MM.1S (cell line): ENCODE data around the gene ELOA.

ENCODE experiments used
- DNase-seq: peaks from one replicate; pipeline ENCODE4 v3.0.0-alpha.2; 2015
- H2AFZ ChIP-seq: fragments of 300-600 bp; sonication (generic); 2 replicates; pipeline ENCODE4 v1.6.0; 2016; ENCODE audit warnings: antibody characterized with exemption, low read length
- H3F3A ChIP-seq: fragments of 300-600 bp; sonication (generic); 2 replicates; pipeline ENCODE4 v1.6.1; 2016; ENCODE audit warnings: mild to moderate bottlenecking, antibody characterized with exemption, low read length, moderate library complexity, mixed read lengths; ENCODE audit not compliant: insufficient read depth
- H3K27ac ChIP-seq: fragments of 300-600 bp; sonication (generic); 2 replicates; pipeline ENCODE4 v1.5.1; 2016; ENCODE audit warnings: mild to moderate bottlenecking, low read length
- H3K27me3 ChIP-seq: fragments of 300-600 bp; sonication (generic); replicated peaks from 2 replicates; pipeline ENCODE4 v1.6.0; 2016; ENCODE audit warnings: low read length; ENCODE audit not compliant: insufficient read depth
- H3K36me3 ChIP-seq: fragments of 300-600 bp; sonication (generic); replicated peaks from 2 replicates; pipeline ENCODE4 v1.6.1; 2016; ENCODE audit warnings: mild to moderate bottlenecking, low read length, mixed read lengths; ENCODE audit not compliant: insufficient read depth
- H3K4me1 ChIP-seq: fragments of 300-600 bp; sonication (generic); 2 replicates; pipeline ENCODE4 v1.6.1; 2016; ENCODE audit warnings: low read length, mixed read lengths
- H3K4me2 ChIP-seq: fragments of 300-600 bp; sonication (generic); 2 replicates; pipeline ENCODE4 v1.6.0; 2016; ENCODE audit warnings: low read depth, low read length
- H3K4me3 ChIP-seq: fragments of 300-600 bp; sonication (generic); 2 replicates; pipeline ENCODE4 v1.5.1; 2016; ENCODE audit warnings: low read length, mixed read lengths
- H3K79me2 ChIP-seq: fragments of 300-600 bp; sonication (generic); 2 replicates; pipeline ENCODE4 v1.6.1; 2016; ENCODE audit warnings: mixed run types, low read length, mixed read lengths
- H3K9ac ChIP-seq: fragments of 300-600 bp; sonication (generic); 2 replicates; pipeline ENCODE4 v1.6.1; 2016; ENCODE audit warnings: low read length, mixed read lengths
- H3K9me2 ChIP-seq: fragments of 300-600 bp; sonication (generic); replicated peaks from 2 replicates; pipeline ENCODE4 v1.6.1; 2016; ENCODE audit warnings: mild to moderate bottlenecking, low read length, mixed read lengths; ENCODE audit not compliant: insufficient read depth
- H3K9me3 ChIP-seq: fragments of 300-600 bp; sonication (generic); replicated peaks from 2 replicates; pipeline ENCODE4 v1.6.1; 2016; ENCODE audit warnings: mild to moderate bottlenecking, low read length, mixed read lengths; ENCODE audit not compliant: insufficient read depth
- H4K20me1 ChIP-seq: fragments of 300-600 bp; sonication (generic); 2 replicates; pipeline ENCODE4 v1.6.1; 2016; ENCODE audit warnings: mild to moderate bottlenecking, low read length, moderate library complexity, mixed read lengths; ENCODE audit not compliant: insufficient read depth
- CTCF ChIP-seq: fragments of 300-600 bp; sonication (generic); IDR thresholded peaks from 2 replicates; pipeline ENCODE4 v1.5.1; 2016; ENCODE audit warnings: antibody characterized with exemption, low read length, mixed read lengths
- EZH2 ChIP-seq: fragments of 300-600 bp; sonication (generic); optimal IDR thresholded peaks from 2 replicates; pipeline ENCODE3; 2017; ENCODE audit warnings: low read depth, mild to moderate bottlenecking, antibody characterized with exemption, low read length, mixed read lengths
- EZH2phosphoT487 ChIP-seq: fragments of 300-600 bp; sonication (generic); IDR thresholded peaks from 2 replicates; pipeline ENCODE4 v1.6.1; 2018; ENCODE audit warnings: antibody characterized with exemption, low read length

ELOA gene

GRCh38 chr1:23720256-23720995 lies 22.8 kb upstream of the ELOA start:
- Histone ChIP-seq H3K79me2 (no peaks in the 10 kb centered on the region), H3K4me3 (no peak overlapping the region), H3K9me3 (no peaks in the 10 kb centered on the region), H3K36me3 (no peaks in the 10 kb centered on the region), H2AFZ (no peak overlapping the region), H3K27me3 (no peaks in the 10 kb centered on the region), H3K4me2 (no peak overlapping the region), H4K20me1 (no peaks in the 10 kb centered on the region), H3F3A (no peaks in the 10 kb centered on the region), H3K9ac (no peak overlapping the region), H3K27ac (no peak overlapping the region), H3K9me2 (no peaks in the 10 kb centered on the region), H3K4me1 (no peaks in the 10 kb centered on the region)
- TF ChIP-seq EZH2phosphoT487 = no peak
- TF ChIP-seq EZH2 = no peak
- TF ChIP-seq CTCF = no peak
- DNase-seq = no peak

- Histone ChIP-seq H3K9me2 (no peaks in the 10 kb centered on the region), H3K4me3 (no peak overlapping the region), H3K9ac (no peak overlapping the region), H3K27ac (no peak overlapping the region), H3K79me2 (no peaks in the 10 kb centered on the region), H3K36me3 (no peaks in the 10 kb centered on the region), H3F3A (no peaks in the 10 kb centered on the region), H3K4me1 (no peaks in the 10 kb centered on the region), H4K20me1 (no peaks in the 10 kb centered on the region), H2AFZ (no peak overlapping the region), H3K9me3 (no peaks in the 10 kb centered on the region), H3K4me2 (no peak overlapping the region), H3K27me3 (no peaks in the 10 kb centered on the region)
- TF ChIP-seq EZH2 (no peak), EZH2phosphoT487 (no peak), CTCF (no peak)
- DNase-seq = no peak
Observed at GRCh38 chr1:23722652-23723051, 20.6 kb upstream of the ELOA start.

- TF ChIP-seq EZH2 (no peak), EZH2phosphoT487 (no peak), CTCF (no peak)
- Histone ChIP-seq H3K79me2 (no peaks in the 10 kb centered on the region), H3K9ac (no peak overlapping the region), H3K4me2 (no peak overlapping the region), H3K4me1 (no peaks in the 10 kb centered on the region), H3K36me3 (no peaks in the 10 kb centered on the region), H3K27ac (no peak overlapping the region), H4K20me1 (no peaks in the 10 kb centered on the region), H3K27me3 (no peaks in the 10 kb centered on the region), H2AFZ (no peak overlapping the region), H3F3A (no peaks in the 10 kb centered on the region), H3K4me3 (no peak overlapping the region), H3K9me2 (no peaks in the 10 kb centered on the region), H3K9me3 (no peaks in the 10 kb centered on the region)
- DNase-seq = no peak
Observed at GRCh38 chr1:23726686-23727085, 16.6 kb upstream of the ELOA start.
